Measurements from ENCODE around the gene PTPRD. TPM values are rescaled to one million over a fixed set of nuclear protein-coding genes. Genes with fewer than 3 reads are reported as not detected.

The PTPRD gene
- total RNA-seq, 1 experiment from 2014 or later, result 70.1 TPM

- H3K36me3 ChIP-seq (ENCODE audit: control insufficient read depth, insufficient read depth, low read length), result no peaks in the 10 kb centered on the region
- CTCF ChIA-PET, result interaction anchor here (1.1 kb wide), 1 partner anchor 151 kb away, joined by 11 read pairs; no protein-coding TSS in a partner anchor
- no TSS peak for BruUV-seq (replicated peaks)
- no peaks in the 10 kb centered on the region for H3K27me3 ChIP-seq (replicated peaks; ENCODE audit: control insufficient read depth, insufficient read depth, low read length)
- no peaks in the 10 kb centered on the region for H3K4me1 ChIP-seq
- Mint-ChIP-seq H3K4me1 (ENCODE audit: low read depth, unreplicated experiment) (no peaks in the 10 kb centered on the region), H3K27me3 (ENCODE audit: insufficient read depth, unreplicated experiment) (no peaks in the 10 kb centered on the region), H3K4me3 (ENCODE audit: unreplicated experiment) (no peak overlapping the region), H3K27ac (ENCODE audit: unreplicated experiment) (no peak overlapping the region), H3K36me3 (ENCODE audit: insufficient read depth, unreplicated experiment) (no peaks in the 10 kb centered on the region), H3K9me3 (ENCODE audit: unreplicated experiment) (no peaks in the 10 kb centered on the region)
- POLR2A ChIA-PET, result no interaction called here
- no peak overlapping the region for H3K4me3 ChIP-seq (ENCODE audit: low read depth, low read length)
- no peaks in the 10 kb centered on the region for H3K9me3 ChIP-seq
- no peak for TF ChIP-seq CTCF (IDR thresholded peaks at IDR 0.05; ENCODE audit: insufficient read depth in 1 of 2, low read depth in 1 of 2, low read length in 1 of 2, severe bottlenecking in 1 of 2, unreplicated experiment in 1 of 2)
- no peak for DNase-seq
- intact Hi-C loops (cut with micrococcal nuclease; ENCODE audit: unreplicated experiment), result loop anchor here (5.0 kb wide), 1 partner anchor 150 kb away; no protein-coding TSS in a partner anchor
Measured at GRCh38 chr9:9792144-9792857, 820.5 kb downstream of the PTPRD start.

DNA sequence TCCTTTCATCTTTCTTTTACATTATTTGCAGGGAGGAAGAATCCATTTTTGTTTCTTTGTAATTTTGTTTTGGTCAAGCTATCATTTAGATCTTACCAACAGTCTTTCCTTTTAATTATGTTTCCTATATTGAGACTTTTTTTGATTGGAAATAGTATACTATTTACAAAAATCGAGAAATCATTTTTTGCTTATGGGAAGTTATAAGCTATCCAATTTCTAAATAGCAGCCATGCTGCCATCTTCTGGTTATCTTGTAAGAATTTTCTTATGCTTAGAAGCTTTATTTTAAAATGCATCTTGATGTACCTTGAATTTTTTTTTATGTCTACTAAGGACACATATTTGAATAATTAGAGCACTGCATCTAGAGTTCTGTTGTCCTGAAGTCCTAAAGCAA, 821.2 kb downstream of the PTPRD start:
- no TSS peak for BruUV-seq (replicated peaks)
- Histone ChIP-seq H3K4me1 (no peaks in the 10 kb centered on the region), H3K9me3 (no peaks in the 10 kb centered on the region), H3K4me3 (ENCODE audit: low read depth, low read length) (no peak overlapping the region), H3K27me3 (replicated peaks; ENCODE audit: control insufficient read depth, insufficient read depth, low read length) (no peaks in the 10 kb centered on the region), H3K36me3 (ENCODE audit: control insufficient read depth, insufficient read depth, low read length) (no peaks in the 10 kb centered on the region)
- H3K36me3 Mint-ChIP-seq (ENCODE audit: insufficient read depth, unreplicated experiment), result no peaks in the 10 kb centered on the region
- CTCF ChIA-PET, result interaction anchor here (1.1 kb wide), 1 partner anchor 151 kb away, joined by 11 read pairs; no protein-coding TSS in a partner anchor
- no peak overlapping the region for H3K4me3 Mint-ChIP-seq (ENCODE audit: unreplicated experiment)
- no peaks in the 10 kb centered on the region for H3K27me3 Mint-ChIP-seq (ENCODE audit: insufficient read depth, unreplicated experiment)
- DNase-seq, result no peak
- no peak overlapping the region for H3K27ac Mint-ChIP-seq (ENCODE audit: unreplicated experiment)
- intact Hi-C loops (cut with micrococcal nuclease; ENCODE audit: unreplicated experiment), result loop anchor here (5.0 kb wide), 1 partner anchor 151 kb away; no protein-coding TSS in a partner anchor
- no peak for TF ChIP-seq CTCF (IDR thresholded peaks at IDR 0.05; ENCODE audit: insufficient read depth in 1 of 2, low read depth in 1 of 2, low read length in 1 of 2, severe bottlenecking in 1 of 2, unreplicated experiment in 1 of 2)
- POLR2A ChIA-PET, result no interaction called here
- no peaks in the 10 kb centered on the region for H3K4me1 Mint-ChIP-seq (ENCODE audit: low read depth, unreplicated experiment)
- H3K9me3 Mint-ChIP-seq (ENCODE audit: unreplicated experiment), result no peaks in the 10 kb centered on the region

DNA sequence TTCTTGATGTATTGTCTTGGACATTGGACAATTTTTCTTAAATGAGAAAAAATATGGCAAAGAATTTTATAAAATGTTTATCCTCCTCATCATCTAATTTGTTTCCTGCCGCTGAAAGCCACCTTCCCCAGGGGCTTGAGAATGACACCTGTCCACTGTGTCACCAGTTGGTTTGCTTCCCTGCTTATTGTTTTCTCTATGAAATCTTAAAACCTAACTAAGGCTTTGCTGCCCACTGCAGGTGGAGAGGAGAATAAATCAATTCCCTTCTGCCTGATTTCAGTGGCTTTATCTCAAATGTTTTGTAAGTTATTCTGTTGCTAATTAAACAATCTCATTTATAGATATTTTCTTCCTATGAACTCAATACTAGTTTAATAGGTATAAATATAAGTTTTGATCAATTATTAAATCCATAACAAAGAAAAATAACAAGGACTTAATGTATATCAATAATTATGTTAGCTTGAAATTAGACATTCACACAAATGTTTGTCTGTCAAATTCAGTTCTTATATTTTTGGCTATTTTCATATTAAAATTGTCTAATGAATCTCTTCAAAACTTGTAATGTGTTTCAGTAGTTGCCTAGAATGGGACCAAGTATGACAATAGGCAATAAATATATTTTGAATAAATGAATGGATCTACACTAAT, 822.5 kb downstream of the PTPRD start:
- CTCF ChIA-PET, result no interaction called here
- H3K27me3 Mint-ChIP-seq (ENCODE audit: insufficient read depth, unreplicated experiment), result no peaks in the 10 kb centered on the region
- no peak overlapping the region for H3K27ac Mint-ChIP-seq (ENCODE audit: unreplicated experiment)
- intact Hi-C loops (cut with micrococcal nuclease; ENCODE audit: unreplicated experiment), result loop anchor here (1.0 to 5.0 kb wide), 2 partner anchors 152 to 184 kb away; no protein-coding TSS in a partner anchor
- TF ChIP-seq CTCF (IDR thresholded peaks at IDR 0.05; ENCODE audit: insufficient read depth in 1 of 2, low read depth in 1 of 2, low read length in 1 of 2, severe bottlenecking in 1 of 2, unreplicated experiment in 1 of 2), result peak in 1 of 2 experiments; percentile 45
- no peaks in the 10 kb centered on the region for H3K4me1 Mint-ChIP-seq (ENCODE audit: low read depth, unreplicated experiment)
- H3K9me3 Mint-ChIP-seq (ENCODE audit: unreplicated experiment), result no peaks in the 10 kb centered on the region
- Histone ChIP-seq H3K9me3 (no peaks in the 10 kb centered on the region), H3K27me3 (replicated peaks; ENCODE audit: control insufficient read depth, insufficient read depth, low read length) (no peaks in the 10 kb centered on the region), H3K36me3 (ENCODE audit: control insufficient read depth, insufficient read depth, low read length) (no peaks in the 10 kb centered on the region), H3K4me1 (no peaks in the 10 kb centered on the region), H3K4me3 (ENCODE audit: low read depth, low read length) (no peak overlapping the region)
- H3K36me3 Mint-ChIP-seq (ENCODE audit: insufficient read depth, unreplicated experiment), result no peaks in the 10 kb centered on the region
- POLR2A ChIA-PET, result no interaction called here
- peak in 1 of 2 experiments; percentile 20 for DNase-seq
- no peak overlapping the region for H3K4me3 Mint-ChIP-seq (ENCODE audit: unreplicated experiment)
- BruUV-seq (replicated peaks), result no TSS peak
